GM19397 (cell line): ENCODE data around the gene UBR4.

Experiments used
- ATAC-seq: cut with Tn5 transposase; IDR thresholded peaks from one replicate; pipeline ENCODE4 v1.9.1; 2021; ENCODE audit warnings: mild to moderate bottlenecking, moderate library complexity; ENCODE audit not compliant: unreplicated experiment

The UBR4 gene

GRCh38 chr1:19074361-19074901, 135.6 kb downstream of the UBR4 start:
- ATAC-seq: no peak

DNA sequence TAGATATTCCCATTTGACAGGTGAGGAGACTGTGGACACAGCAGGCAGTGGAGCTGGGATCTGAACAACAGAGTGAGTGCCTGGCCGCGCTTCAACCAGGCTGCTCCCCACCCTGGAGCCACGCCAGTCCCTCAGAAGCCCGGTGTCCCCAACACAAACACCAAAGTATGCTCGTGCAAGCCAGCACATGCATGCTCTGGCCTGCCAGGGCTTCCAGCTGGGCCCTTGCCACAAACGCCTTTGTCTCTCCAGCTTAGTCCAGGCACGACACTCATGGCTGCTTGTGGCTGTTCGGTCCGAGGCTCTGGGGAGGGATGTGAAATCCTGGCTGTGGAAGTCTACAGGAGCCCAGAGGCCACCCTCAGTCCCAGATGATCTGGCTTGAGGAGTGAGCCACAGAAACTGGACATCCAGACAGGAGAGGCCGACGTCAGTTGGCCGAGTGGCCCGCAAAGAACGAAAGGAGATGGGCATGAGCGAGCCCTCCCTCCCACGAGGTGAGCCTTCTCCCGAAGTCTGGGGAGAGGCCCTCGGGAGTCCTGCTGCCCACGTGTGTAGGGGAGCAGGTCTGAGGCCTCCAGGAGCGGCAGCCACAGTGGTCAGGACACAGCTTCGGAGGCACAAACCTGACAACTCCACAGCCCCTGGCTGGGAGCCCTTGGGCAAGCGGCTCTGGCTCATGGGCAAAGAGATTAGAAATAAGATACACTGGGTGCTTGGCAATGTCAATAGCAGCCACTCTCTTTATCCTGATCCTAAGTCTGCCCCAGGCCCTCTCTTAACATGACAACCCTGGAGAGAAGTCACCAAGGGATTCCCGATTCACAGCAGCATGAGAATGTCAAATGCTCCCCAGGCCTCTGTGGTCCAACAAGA, 136.5 kb downstream of the UBR4 start:
- ATAC-seq: no peak

GRCh38 chr1:19072285-19072981, 137.6 kb downstream of the UBR4 start:
- ATAC-seq: no peak

DNA sequence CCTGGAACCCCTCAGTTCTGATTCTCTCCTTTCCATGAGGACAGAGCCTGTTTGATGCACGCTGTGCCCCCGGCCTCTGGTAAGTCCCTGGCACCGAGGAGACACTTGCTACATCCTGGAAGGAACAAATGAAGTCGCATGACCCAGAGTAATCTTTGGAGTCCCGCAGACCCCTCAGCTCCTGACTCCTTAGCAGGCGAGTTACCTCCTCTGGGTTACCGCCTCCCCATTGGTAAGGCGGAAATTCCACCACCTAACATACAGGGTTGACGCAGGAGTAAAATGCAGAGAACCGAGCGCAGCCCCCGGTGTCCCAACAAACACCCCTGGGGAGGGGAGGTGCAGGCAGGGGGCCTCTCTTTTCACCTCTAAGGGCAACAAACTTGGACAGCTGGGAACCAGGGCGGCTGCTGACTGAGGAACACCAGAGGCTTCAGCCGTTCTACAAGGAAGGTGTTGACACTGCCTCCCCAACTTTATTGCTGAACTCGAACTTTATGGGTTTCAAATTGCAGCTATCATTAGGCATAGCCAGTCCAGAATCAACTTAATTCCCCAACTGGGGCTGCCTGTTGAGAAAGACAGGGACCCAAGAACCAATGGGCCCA, 138.3 kb downstream of the UBR4 start:
- ATAC-seq: no peak

DNA sequence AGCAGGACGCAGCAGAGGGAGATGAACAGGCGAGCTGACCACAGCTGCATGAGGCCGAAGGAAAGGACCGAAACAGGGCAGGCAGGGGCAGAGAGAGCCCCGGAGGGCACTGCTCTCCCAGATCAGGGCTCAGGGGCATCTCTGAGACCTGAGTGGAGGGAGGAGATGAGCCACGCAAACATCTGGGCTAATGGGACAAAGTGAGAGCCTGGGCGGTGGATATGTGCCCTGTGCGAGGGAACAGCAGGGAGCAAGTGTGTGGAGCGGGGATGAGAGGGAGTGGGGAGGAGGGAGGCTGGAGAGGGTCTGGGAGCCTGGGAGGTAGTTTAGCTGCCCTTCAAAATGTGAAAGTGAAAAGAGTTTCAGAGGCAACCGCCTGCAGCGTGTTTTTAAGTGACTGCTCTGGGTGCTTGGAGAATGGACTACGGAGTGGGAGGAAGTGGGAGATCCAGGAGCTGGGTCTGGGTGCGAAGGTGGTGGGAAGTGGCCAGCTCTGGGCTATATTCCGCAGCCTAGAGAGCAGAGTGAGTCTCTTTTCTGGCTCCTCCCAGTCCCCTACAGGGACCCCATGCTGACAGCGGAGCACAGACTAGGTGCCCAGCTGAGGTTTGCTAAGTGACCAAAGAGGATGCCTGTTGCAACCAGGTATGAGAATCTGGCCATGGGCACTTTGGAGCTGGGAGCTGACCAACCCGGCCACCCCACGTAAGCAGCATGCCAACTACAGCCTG, 139.0 kb downstream of the UBR4 start:
- no peak for ATAC-seq

DNA sequence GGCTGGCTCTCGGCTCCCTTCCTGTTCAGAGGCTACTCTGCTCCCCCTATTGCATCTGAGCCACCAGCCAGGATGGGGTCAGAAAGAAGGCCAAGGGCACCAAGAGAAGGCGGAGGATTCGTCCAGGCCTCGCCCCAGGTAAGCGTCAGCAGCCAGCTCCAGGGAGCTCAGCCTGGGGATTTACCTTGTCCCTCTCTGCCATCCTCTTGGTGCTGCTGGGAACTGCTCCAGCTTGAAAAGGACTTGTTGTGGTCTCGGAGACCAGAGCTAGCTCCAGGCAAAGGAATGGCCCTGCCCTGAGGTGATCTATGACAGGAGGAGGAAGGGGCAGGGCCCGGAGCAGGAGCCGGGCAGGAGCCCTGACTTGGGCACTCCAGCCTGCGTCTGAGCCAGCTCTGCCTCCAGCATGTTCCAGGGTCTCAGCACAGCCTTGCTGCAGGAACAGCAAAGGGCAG, 139.8 kb downstream of the UBR4 start:
- ATAC-seq: no peak

DNA sequence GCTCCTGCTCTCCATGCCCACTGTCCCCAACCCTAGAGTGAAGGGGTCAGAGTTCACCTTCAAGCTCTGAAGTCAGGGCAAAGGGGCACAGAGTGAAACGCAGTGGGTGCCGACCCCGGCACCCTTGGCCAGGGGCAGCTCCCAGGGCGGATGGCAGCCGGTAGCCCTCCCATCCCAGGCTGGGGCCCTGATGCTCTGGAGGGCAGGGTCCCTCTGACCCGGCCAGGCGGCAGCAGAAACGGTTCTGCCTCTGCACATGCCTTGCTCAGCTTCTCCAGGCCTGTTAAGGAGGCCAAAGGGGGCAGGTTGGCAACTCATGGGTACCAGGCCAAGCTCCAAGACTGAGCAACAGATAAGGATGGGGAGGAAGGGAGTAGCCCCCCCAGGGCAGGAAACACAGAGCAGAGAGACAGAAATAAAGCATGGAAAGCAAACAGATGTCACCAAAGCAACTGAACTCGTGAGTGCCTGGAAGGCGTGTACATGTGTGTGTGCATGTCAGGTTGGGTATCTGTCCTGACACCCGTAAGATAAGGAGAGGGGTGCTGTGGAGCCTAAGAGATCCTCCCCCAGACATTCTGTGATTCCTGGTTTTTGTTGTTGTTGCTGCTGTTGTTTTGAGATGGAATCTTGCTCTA, 141.3 kb downstream of the UBR4 start:
- no peak for ATAC-seq

DNA sequence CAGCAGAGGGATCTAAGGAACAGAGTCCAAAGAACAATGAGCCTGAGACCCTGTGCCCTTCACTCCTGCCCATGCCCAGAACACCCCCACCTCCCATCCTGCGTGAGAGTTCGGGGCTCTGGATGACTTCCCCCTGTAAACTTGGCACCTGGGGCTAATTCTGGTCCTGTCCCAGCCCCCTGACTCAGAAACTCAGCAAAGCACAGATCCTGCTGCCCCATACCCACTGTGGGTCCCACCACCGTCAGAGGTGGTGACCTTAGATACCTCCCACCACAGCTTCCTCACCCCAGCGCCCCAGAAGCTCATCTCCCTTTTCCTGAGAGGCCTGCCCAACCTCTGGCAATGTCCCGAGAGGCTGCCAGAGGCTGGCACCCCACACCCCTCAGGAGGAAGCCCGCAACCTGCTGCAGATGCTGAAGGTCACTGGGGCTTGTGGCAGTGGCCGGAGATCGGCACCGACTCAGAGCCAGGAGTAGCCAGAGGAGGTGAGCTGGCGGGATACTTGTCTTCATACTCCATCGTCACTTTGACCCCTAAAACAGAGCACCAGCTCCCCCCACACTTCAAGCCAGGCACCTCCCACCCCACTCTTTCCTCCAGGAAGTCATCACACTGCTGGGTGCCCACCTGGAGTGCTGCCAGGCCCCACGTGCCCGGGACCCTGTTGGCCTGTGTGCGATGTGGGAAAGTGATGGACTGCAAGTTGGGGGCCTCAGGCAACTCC, 142.0 kb downstream of the UBR4 start:
- no peak for ATAC-seq

- no peak for ATAC-seq
These were observed 142.7 kb downstream of the UBR4 start for GRCh38 chr1:19067182-19067911.

GRCh38 chr1:19066874-19067181, 143.2 kb downstream of the UBR4 start:
- ATAC-seq: no peak

- ATAC-seq: no peak
These were observed 143.7 kb downstream of the UBR4 start for GRCh38 chr1:19066248-19066873.

GRCh38 chr1:19065526-19066247, 144.4 kb downstream of the UBR4 start:
- ATAC-seq: no peak

DNA sequence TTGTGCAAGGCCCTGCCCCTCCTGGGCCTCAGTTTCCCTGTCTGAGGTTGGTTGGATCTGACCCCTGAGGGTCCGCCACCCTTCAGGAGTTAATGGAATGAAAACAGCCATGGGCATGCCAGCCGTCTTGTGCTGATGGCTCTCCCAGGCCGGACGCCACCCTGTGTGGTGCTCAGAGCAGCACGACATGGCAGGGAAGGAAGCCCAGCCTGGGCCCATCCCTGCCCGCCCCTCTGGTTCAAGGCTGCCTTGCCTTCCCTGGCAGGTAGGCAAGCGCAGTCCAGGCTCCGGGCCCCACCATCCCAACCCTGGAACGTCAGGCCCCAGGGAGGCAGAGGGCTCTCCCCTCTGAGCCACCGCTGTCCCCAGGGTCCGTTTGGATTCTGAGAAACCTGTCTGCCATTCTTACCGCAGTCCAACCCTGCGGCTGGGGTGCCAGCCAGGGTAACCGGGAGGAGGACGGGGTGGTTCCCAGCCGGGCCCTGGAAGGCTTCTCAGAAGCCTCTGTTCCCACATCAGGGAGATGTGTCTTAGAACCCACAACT, 145.1 kb downstream of the UBR4 start:
- ATAC-seq: no peak

DNA sequence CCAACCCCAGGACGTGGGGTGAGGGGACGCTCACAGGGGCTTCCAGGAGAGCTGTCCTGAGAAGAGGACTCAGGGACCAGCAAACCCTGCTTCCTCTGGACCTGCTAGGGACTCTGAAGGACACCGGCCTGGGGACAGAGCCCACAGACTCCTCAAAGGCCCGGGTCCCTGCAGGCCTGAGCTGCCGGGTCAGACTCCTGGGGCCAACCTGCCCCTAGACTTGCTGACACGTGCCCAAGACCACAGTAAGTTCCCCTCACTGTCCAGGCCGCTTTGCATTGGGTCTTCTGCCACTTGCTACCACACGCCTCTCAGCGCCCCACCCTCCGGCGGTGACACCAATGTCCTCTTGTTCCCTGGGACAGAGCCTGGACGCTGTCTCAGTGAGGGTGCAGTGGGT, 146.9 kb downstream of the UBR4 start:
- no peak for ATAC-seq

DNA sequence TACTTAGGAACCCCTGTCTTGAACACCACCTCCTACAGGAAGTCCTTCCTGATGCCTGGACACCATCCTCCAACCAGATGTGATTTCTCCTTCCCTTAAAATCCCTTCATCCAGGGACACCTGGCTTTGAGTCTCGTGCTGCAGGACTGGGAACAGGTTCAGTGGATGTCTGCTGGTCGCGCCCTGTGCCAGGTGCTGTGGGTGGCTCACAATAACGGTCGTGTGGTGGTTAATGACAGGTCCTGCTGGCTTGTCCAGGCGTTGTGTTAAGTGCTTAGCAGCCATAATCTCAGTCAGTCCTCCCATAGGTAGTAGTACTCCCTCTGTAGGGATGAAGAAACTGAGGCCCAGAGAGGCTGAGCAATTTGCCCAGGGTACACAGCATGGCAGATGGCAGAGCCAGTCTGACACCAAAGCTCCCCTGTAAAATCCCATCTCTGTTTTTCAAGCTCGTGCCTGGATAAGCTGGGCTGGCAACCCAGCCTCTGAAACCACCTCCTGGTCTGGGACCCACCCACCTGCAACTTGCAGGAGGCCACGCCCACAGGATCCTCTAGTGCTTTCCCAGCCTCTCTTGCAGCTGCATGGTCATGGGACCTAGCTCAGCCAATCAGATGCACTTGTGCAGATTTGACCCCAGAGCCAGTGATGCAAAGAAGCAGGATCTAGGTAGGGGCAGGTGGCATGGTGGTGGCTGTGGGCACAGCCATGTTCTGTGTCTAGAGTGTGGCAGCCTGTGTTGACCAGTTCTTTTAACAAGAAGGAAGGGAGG, 147.6 kb downstream of the UBR4 start:
- no peak for ATAC-seq

GRCh38 chr1:19061798-19062197, 148.3 kb downstream of the UBR4 start:
- ATAC-seq: no peak

- ATAC-seq: no peak
These were observed 148.7 kb downstream of the UBR4 start for GRCh38 chr1:19061343-19061742.
